OCI-LY1 (cell line): ENCODE measurements around the gene EVA1C.

ENCODE experiments used
- H2AFZ ChIP-seq: fragments of 200-600 bp; sonication (generic), shearing (Covaris generic); 2 replicates; pipeline ENCODE4 v1.6.0; 2014; ENCODE audit warnings: antibody characterized with exemption, mild to moderate bottlenecking, low read length
- H3F3A ChIP-seq: fragments of 200-600 bp; sonication (generic), shearing (Covaris generic); 2 replicates; pipeline ENCODE4 v1.6.0; 2014; ENCODE audit warnings: mild to moderate bottlenecking, antibody characterized with exemption, low read length, moderate library complexity; ENCODE audit not compliant: insufficient read depth
- H3K27ac ChIP-seq: fragments of 200-600 bp; sonication (generic); 2 replicates; pipeline ENCODE4 v1.5.1; 2014; ENCODE audit warnings: low read length, mixed run types, mild to moderate bottlenecking, low read depth; ENCODE audit not compliant: poor library complexity, severe bottlenecking
- H3K27me3 ChIP-seq: fragments of 200-600 bp; sonication (generic); 2 replicates; pipeline ENCODE4 v1.6.0; 2014; ENCODE audit warnings: antibody characterized with exemption, mild to moderate bottlenecking, low read length, moderate library complexity; ENCODE audit not compliant: insufficient read depth
- H3K36me3 ChIP-seq: fragments of 200-600 bp; sonication (generic); 2 replicates; pipeline ENCODE4 v1.6.1; 2014; ENCODE audit warnings: mild to moderate bottlenecking, antibody characterized with exemption, low read length, moderate library complexity, mixed read lengths; ENCODE audit not compliant: insufficient read depth
- H3K4me1 ChIP-seq: fragments of 200-600 bp; sonication (generic); 2 replicates; pipeline ENCODE4 v1.5.1; 2014; ENCODE audit warnings: mild to moderate bottlenecking, low read length, moderate library complexity; ENCODE audit not compliant: insufficient read depth, severe bottlenecking
- H3K4me2 ChIP-seq: fragments of 200-600 bp; sonication (generic), shearing (Covaris generic); 2 replicates; pipeline ENCODE4 v1.6.1; 2014; ENCODE audit warnings: low read length
- H3K4me3 ChIP-seq: fragments of 200-600 bp; sonication (generic); 2 replicates; pipeline ENCODE4 v1.5.1; 2014; ENCODE audit warnings: low read length, low read depth, mild to moderate bottlenecking, mixed read lengths; ENCODE audit not compliant: poor library complexity, severe bottlenecking
- H3K79me2 ChIP-seq: fragments of 200-600 bp; shearing (Covaris generic); 2 replicates; pipeline ENCODE4 v1.6.1; 2016; ENCODE audit warnings: mixed run types, low read length, mixed read lengths; ENCODE audit not compliant: insufficient read depth
- H3K9ac ChIP-seq: fragments of 200-600 bp; sonication (generic), shearing (Covaris generic); 2 replicates; pipeline ENCODE4 v1.6.1; 2014; ENCODE audit warnings: mild to moderate bottlenecking, low read length, mixed read lengths
- H3K9me2 ChIP-seq: fragments of 200-600 bp; sonication (generic), shearing (Covaris generic); 2 replicates; pipeline ENCODE4 v1.6.1; 2014; ENCODE audit warnings: low read depth, mild to moderate bottlenecking, low read length, mixed read lengths
- H3K9me3 ChIP-seq: fragments of 200-600 bp; shearing (Covaris generic); 2 replicates; pipeline ENCODE4 v1.6.1; 2014; ENCODE audit warnings: low read length, mixed read lengths
- H4K20me1 ChIP-seq: fragments of 200-600 bp; sonication (generic), shearing (Covaris generic); 2 replicates; pipeline ENCODE4 v1.6.0; 2016; ENCODE audit warnings: mild to moderate bottlenecking, low read length; ENCODE audit not compliant: insufficient read depth
- CTCF ChIP-seq: fragments of 200-600 bp; sonication (generic), shearing (Covaris generic); IDR thresholded peaks from 2 replicates; pipeline ENCODE4 v1.5.1; 2017; ENCODE audit warnings: mild to moderate bottlenecking, antibody characterized with exemption, low read length, moderate library complexity, mixed read lengths
- EZH2 ChIP-seq: fragments of 200-600 bp; sonication (generic), shearing (Covaris generic); IDR thresholded peaks from 2 replicates; pipeline ENCODE4 v1.8.0; 2017; ENCODE audit warnings: borderline replicate concordance, mixed run types, mild to moderate bottlenecking, antibody characterized with exemption, low read length, moderate library complexity, mixed read lengths

The EVA1C gene

GRCh38 chr21:32410916-32411315 is 1.6 kb upstream of the EVA1C start:
- no peaks in the 10 kb centered on the region for H3K27me3 ChIP-seq
- H3K4me2 ChIP-seq = no peak overlapping the region
- no peaks in the 10 kb centered on the region for H3K36me3 ChIP-seq
- no peaks in the 10 kb centered on the region for H3K4me1 ChIP-seq
- no peak overlapping the region for H2AFZ ChIP-seq
- no peaks in the 10 kb centered on the region for H3K79me2 ChIP-seq
- H3K27ac ChIP-seq = no peak overlapping the region
- no peak overlapping the region for H3K4me3 ChIP-seq
- H3K9ac ChIP-seq = no peak overlapping the region
- H3K9me3 ChIP-seq = no peaks in the 10 kb centered on the region
- no peaks in the 10 kb centered on the region for H4K20me1 ChIP-seq
- no peak for TF ChIP-seq CTCF
- TF ChIP-seq EZH2 = no peak
- H3F3A ChIP-seq = no peaks in the 10 kb centered on the region
- no peaks in the 10 kb centered on the region for H3K9me2 ChIP-seq

- H3K27me3 ChIP-seq = no peaks in the 10 kb centered on the region
- no peaks in the 10 kb centered on the region for H3K9me3 ChIP-seq
- TF ChIP-seq CTCF = no peak
- TF ChIP-seq EZH2 = no peak
- no peaks in the 10 kb centered on the region for H3K4me1 ChIP-seq
- H3K79me2 ChIP-seq = no peaks in the 10 kb centered on the region
- no peak overlapping the region for H3K27ac ChIP-seq
- H3K4me3 ChIP-seq = no peak overlapping the region
- no peaks in the 10 kb centered on the region for H3K9me2 ChIP-seq
- no peak overlapping the region for H3K4me2 ChIP-seq
- no peaks in the 10 kb centered on the region for H4K20me1 ChIP-seq
- H2AFZ ChIP-seq = no peak overlapping the region
- no peak overlapping the region for H3K9ac ChIP-seq
- H3F3A ChIP-seq = no peaks in the 10 kb centered on the region
- no peaks in the 10 kb centered on the region for H3K36me3 ChIP-seq
Measured at GRCh38 chr21:32411350-32412161, 950 bp upstream of the EVA1C start.

GRCh38 chr21:32413015-32413504 is 554 bp downstream of the EVA1C start:
- no peaks in the 10 kb centered on the region for H3K79me2 ChIP-seq
- H3K36me3 ChIP-seq = no peaks in the 10 kb centered on the region
- H3K4me2 ChIP-seq = no peak overlapping the region
- TF ChIP-seq CTCF = no peak
- no peak for TF ChIP-seq EZH2
- H3K4me3 ChIP-seq = no peak overlapping the region
- no peaks in the 10 kb centered on the region for H3K9me3 ChIP-seq
- H3K9me2 ChIP-seq = no peaks in the 10 kb centered on the region
- H3K27ac ChIP-seq = no peak overlapping the region
- H2AFZ ChIP-seq = no peak overlapping the region
- no peaks in the 10 kb centered on the region for H3K27me3 ChIP-seq
- H3F3A ChIP-seq = no peaks in the 10 kb centered on the region
- H3K4me1 ChIP-seq = no peaks in the 10 kb centered on the region
- H3K9ac ChIP-seq = no peak overlapping the region
- no peaks in the 10 kb centered on the region for H4K20me1 ChIP-seq
